22Rv1 (cell line): Measurements from ENCODE around the gene SLC35F1.

Experiments
- H3K27ac ChIP-seq: fragments of 450-650 bp; 2 replicates; pipeline ENCODE4 v1.5.1; 2017
- CTCF ChIP-seq: fragments of 450-650 bp; IDR thresholded peaks from 2 replicates; pipeline ENCODE4 v1.5.1; 2017; ENCODE audit warnings: mild to moderate bottlenecking
- ZFX ChIP-seq: fragments of 450-650 bp; IDR thresholded peaks from 2 replicates; pipeline ENCODE4 v1.6.1; 2017; ENCODE audit warnings: antibody characterized with exemption, borderline replicate concordance

Gene SLC35F1

GRCh38 chr6:117906507-117906957 lies 532 bp upstream of the SLC35F1 start:
- H3K27ac ChIP-seq, result peak overlapping the region; percentile 75
- TF ChIP-seq ZFX (no peak), CTCF (no peak)

- H3K27ac ChIP-seq, result peak overlapping the region; percentile 75
- TF ChIP-seq ZFX (no peak), CTCF (no peak)
Observed at GRCh38 chr6:117907601-117908245, 659 bp downstream of the SLC35F1 start.

- TF ChIP-seq ZFX (no peak), CTCF (no peak)
- H3K27ac ChIP-seq, result peak overlapping the region; percentile 75; the same call in 1 of the 2 replicates
Observed at GRCh38 chr6:117908246-117909068, 1.4 kb downstream of the SLC35F1 start.

- no peak overlapping the region for H3K27ac ChIP-seq
Observed at GRCh38 chr6:117909638-117910037, 2.6 kb downstream of the SLC35F1 start.

GRCh38 chr6:117910549-117910948 lies 3.5 kb downstream of the SLC35F1 start:
- TF ChIP-seq CTCF, result no peak
- TF ChIP-seq ZFX, result no peak
- no peak overlapping the region for H3K27ac ChIP-seq

More at GRCh38 chr6:117909638-117910037, 2.6 kb downstream of the SLC35F1 start:
- TF ChIP-seq CTCF (no peak), ZFX (no peak)

GRCh38 chr6:117911150-117911549 lies 4.1 kb downstream of the SLC35F1 start:
- TF ChIP-seq CTCF, result no peak
- TF ChIP-seq ZFX, result no peak
- H3K27ac ChIP-seq, result no peak overlapping the region

DNA sequence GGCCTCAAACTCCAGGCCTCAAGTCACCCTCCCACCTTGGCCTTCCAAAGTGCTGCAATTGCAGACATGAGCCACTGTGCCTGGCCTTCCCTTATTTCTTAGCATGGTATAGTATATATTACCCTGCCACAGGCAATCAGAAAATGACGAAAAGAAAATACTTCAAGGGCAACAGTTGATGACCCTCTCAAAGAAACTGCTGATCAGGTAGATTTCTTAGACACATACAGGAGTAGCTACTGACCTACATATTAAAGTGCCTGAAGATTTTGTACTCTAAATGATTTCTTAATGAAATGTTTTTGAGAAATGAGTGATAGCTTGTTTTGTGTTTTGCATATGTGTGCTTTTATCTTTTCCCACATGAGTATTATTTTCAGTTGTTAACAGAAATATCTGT lies 4.6 kb downstream of the SLC35F1 start:
- H3K27ac ChIP-seq, result no peak overlapping the region
- no peak for TF ChIP-seq ZFX
- TF ChIP-seq CTCF, result no peak
